Body of pancreas (tissue), 4 donors: ENCODE results near the gene SATB2.

Source experiments
- CTCF ChIP-seq, 7 experiments: fragments of 450-650 bp in 4 of 7; fragments of 200-600 bp in 3 of 7; sonication (generic) in 3 of 7; IDR thresholded peaks; one replicate each; pipeline ENCODE4 v1.5.1; 2016 to 2019; ENCODE audit warnings: antibody characterized with exemption in 7 of 7
- POLR2A ChIP-seq, 3 donors: fragments of 450-650 bp; IDR thresholded peaks; one replicate each; pipeline ENCODE4 v1.6.1; 2016; ENCODE audit warnings: antibody characterized with exemption in 3 of 3, mild to moderate bottlenecking in 2 of 3

DNA sequence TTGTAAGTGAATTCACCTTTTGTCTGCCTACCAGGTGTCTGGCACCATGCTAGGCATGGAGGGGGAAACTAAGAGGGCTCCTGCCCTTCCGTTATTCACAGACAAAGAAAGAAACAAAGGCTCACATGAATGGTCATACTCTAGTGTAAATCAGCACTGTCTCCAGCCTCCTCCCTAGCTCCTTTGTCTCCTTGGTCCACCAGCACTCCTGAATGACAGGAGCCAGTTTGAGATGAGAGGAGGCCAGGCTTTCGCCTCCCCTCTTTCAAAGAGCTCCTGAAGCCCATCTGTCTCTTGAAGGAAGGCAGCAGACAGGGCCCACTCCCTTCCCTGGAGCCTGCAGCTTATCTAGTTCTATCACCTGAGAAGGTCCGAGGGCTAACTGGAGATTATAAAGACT lies 18.7 kb downstream of the SATB2 start:
- TF ChIP-seq CTCF (IDR thresholded peaks at IDR 0.05) (no peak), POLR2A (IDR thresholded peaks at IDR 0.05) (no peak)
